Gastrocnemius medialis (tissue), 4 donors: ENCODE results near the gene NAV3. TPM values are rescaled to one million over a fixed set of nuclear protein-coding genes. Genes with fewer than 3 reads are reported as not detected.

Experiments used
- ATAC-seq, 2 donors: fragments of 150-250 bp; one replicate each; pipeline ENCODE4 v1.9.1; 2016
- DNase-seq, 2 donors: peaks; one replicate each; pipeline ENCODE4 v3.0.0-alpha.2; 2019
- H3K27ac ChIP-seq, 4 donors: fragments of 200-600 bp; sonication (generic); 1 replicate in 1 of 4; 2 replicates in 3 of 4; pipeline ENCODE4 v1.5.1; 2016 to 2018; ENCODE audit warnings: mild to moderate bottlenecking in 2 of 4, moderate library complexity in 1 of 4
- H3K27me3 ChIP-seq, 3 donors: fragments of 200-600 bp; sonication (generic) in 2 of 3; 1 replicate in 1 of 3; 2 replicates in 2 of 3; pipeline versions ENCODE4 v1.5.1 to v1.6.0; 2016 to 2019; ENCODE audit warnings: mild to moderate bottlenecking in 1 of 3, moderate library complexity in 1 of 3
- H3K36me3 ChIP-seq, 2 donors: fragments of 200-600 bp; sonication (generic) in 1 of 2; one replicate each; pipeline ENCODE4 v1.5.1; 2017 to 2018
- H3K4me1 ChIP-seq, 2 donors: fragments of 200-600 bp; sonication (generic) in 1 of 2; one replicate each; pipeline ENCODE4 v1.5.1; 2016 to 2017; ENCODE audit warnings: mild to moderate bottlenecking in 2 of 2
- H3K4me3 ChIP-seq, 4 donors: fragments of 200-600 bp; sonication (generic) in 3 of 4; 1 replicate in 1 of 4; 2 replicates in 3 of 4; pipeline ENCODE4 v1.5.1; 2016 to 2019; ENCODE audit warnings: mild to moderate bottlenecking in 2 of 4
- H3K9me3 ChIP-seq, 3 donors: fragments of 200-600 bp; sonication (generic) in 2 of 3; 1 replicate in 1 of 3; 2 replicates in 2 of 3; pipeline ENCODE4 v1.5.1; 2016 to 2019
- POLR2A ChIP-seq, 2 donors: fragments of 450-650 bp; IDR thresholded peaks; one replicate each; pipeline ENCODE4 v1.6.1; 2017; ENCODE audit warnings: antibody characterized with exemption in 2 of 2, mild to moderate bottlenecking in 2 of 2, moderate library complexity in 2 of 2
- in situ Hi-C, 4 donors: fragments of 200-750 bp; cut with MboI; loops; one replicate each; pipeline versions ENCODE4 v1.15.0 to v1.8.0; 2017; ENCODE audit warnings: low sequenced_read_pairs in 4 of 4
- intact Hi-C: fragments of 100-400 bp; cut with DNase I; formaldehyde crosslinking; loops from one replicate; pipeline ENCODE4 v1.15.1; 2023; ENCODE audit warnings: low total_unique reads
- total RNA-seq, 4 donors: library from RNA; depleted of rRNA; stranded (reverse); fragments of >200 nt; gene quantifications; one replicate each; pipeline versions ENCODE4 v1.1.0 to v1.2.3, GENCODE V29; 2016
- TF ChIP-seq, protein P1 (sequence below), 5 experiments: fragments of 450-650 bp in 3 of 5; fragments of 200-600 bp in 2 of 5; sonication (generic) in 2 of 5; IDR thresholded peaks in 4 of 5; conservative IDR thresholded peaks in 1 of 5; 1 replicate in 4 of 5; 2 replicates in 1 of 5; pipeline ENCODE4 v1.5.1; 2016 to 2019; ENCODE audit warnings: antibody characterized with exemption in 5 of 5, mild to moderate bottlenecking in 3 of 5, moderate library complexity in 3 of 5

NAV3 gene
- total RNA-seq, 4 donors from 2014 or later = 0.87 to 2.5 (median 2.0) TPM

DNA sequence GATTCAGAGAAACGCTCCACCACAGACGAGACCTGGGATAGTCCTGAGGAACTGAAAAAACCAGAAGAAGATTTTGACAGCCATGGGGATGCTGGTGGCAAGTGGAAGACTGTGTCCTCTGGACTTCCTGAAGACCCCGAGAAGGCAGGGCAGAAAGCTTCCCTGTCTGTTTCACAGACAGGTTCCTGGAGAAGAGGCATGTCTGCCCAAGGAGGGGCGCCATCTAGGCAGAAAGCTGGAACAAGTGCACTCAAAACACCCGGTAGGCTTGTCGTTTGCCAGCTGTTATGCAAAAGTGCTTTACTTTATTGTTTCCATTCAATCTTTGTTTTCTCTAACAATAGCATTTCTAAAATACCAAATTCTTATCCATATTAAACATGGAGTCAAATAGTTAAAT lies 287.3 kb downstream of the NAV3 start:
- no peaks in the 10 kb centered on the region for H3K4me1 ChIP-seq
- no peak for TF ChIP-seq POLR2A (IDR thresholded peaks at IDR 0.05)
- TF ChIP-seq, protein P1, sequence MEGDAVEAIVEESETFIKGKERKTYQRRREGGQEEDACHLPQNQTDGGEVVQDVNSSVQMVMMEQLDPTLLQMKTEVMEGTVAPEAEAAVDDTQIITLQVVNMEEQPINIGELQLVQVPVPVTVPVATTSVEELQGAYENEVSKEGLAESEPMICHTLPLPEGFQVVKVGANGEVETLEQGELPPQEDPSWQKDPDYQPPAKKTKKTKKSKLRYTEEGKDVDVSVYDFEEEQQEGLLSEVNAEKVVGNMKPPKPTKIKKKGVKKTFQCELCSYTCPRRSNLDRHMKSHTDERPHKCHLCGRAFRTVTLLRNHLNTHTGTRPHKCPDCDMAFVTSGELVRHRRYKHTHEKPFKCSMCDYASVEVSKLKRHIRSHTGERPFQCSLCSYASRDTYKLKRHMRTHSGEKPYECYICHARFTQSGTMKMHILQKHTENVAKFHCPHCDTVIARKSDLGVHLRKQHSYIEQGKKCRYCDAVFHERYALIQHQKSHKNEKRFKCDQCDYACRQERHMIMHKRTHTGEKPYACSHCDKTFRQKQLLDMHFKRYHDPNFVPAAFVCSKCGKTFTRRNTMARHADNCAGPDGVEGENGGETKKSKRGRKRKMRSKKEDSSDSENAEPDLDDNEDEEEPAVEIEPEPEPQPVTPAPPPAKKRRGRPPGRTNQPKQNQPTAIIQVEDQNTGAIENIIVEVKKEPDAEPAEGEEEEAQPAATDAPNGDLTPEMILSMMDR (IDR thresholded peaks at IDR 0.05 in 4 of 5, conservative IDR thresholded peaks at IDR 0.05 in 1 of 5) = no peak
- ATAC-seq (no peak), DNase-seq (no peak)
- intact Hi-C loops (no loop called here), in situ Hi-C loops (no loop called here)
- H3K36me3 ChIP-seq = no peaks in the 10 kb centered on the region
- H3K27ac ChIP-seq = no peak overlapping the region
- H3K9me3 ChIP-seq = no peaks in the 10 kb centered on the region
- H3K27me3 ChIP-seq = no peaks in the 10 kb centered on the region
- no peak overlapping the region for H3K4me3 ChIP-seq

DNA sequence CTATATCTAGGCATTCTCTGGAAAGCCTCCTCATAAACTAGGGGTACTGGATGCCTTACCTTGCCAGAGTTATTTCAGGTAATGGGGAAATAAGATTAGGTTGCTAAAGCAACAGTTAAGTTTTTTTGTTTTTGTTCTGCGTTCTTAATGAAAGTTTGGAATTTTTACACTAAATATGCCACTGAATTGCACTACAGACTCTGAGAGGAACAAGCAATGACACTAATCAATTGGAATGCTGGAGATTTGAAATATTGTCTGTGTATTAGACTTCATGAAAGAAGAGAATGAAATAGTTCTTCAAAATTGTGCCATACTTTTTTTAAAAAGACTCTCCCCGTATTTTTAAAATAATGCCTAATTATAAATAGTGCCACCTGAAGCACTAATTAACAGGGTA lies 287.8 kb downstream of the NAV3 start:
- DNase-seq (no peak), ATAC-seq (no peak)
- intact Hi-C loops = no loop called here
- TF ChIP-seq POLR2A (IDR thresholded peaks at IDR 0.05) = no peak
- TF ChIP-seq, protein P1 (IDR thresholded peaks at IDR 0.05 in 4 of 5, conservative IDR thresholded peaks at IDR 0.05 in 1 of 5) = no peak
- H3K27me3 ChIP-seq = no peaks in the 10 kb centered on the region
- in situ Hi-C loops = no loop called here
- no peaks in the 10 kb centered on the region for H3K4me1 ChIP-seq
- H3K4me3 ChIP-seq = no peak overlapping the region
- no peaks in the 10 kb centered on the region for H3K36me3 ChIP-seq
- no peaks in the 10 kb centered on the region for H3K9me3 ChIP-seq
- no peak overlapping the region for H3K27ac ChIP-seq

DNA sequence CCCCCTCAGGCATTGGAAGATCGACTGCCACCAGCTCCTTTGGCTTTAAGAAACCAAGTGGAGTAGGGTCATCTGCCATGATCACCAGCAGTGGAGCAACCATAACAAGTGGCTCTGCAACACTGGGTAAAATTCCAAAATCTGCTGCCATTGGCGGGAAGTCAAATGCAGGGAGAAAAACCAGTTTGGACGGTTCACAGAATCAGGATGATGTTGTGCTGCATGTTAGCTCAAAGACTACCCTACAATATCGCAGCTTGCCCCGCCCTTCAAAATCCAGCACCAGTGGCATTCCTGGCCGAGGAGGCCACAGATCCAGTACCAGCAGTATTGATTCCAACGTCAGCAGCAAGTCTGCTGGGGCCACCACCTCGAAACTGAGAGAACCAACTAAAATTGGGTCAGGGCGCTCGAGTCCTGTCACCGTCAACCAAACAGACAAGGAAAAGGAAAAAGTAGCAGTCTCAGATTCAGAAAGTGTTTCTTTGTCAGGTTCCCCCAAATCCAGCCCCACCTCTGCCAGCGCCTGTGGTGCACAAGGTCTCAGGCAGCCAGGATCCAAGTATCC lies 288.7 kb downstream of the NAV3 start:
- in situ Hi-C loops = no loop called here
- Histone ChIP-seq H3K4me1 (no peaks in the 10 kb centered on the region), H3K27ac (no peak overlapping the region), H3K36me3 (no peaks in the 10 kb centered on the region), H3K27me3 (no peaks in the 10 kb centered on the region), H3K4me3 (no peak overlapping the region), H3K9me3 (no peaks in the 10 kb centered on the region)
- ATAC-seq = no peak
- intact Hi-C loops = no loop called here
- TF ChIP-seq, protein P1 (IDR thresholded peaks at IDR 0.05 in 4 of 5, conservative IDR thresholded peaks at IDR 0.05 in 1 of 5) = no peak
- no peak for TF ChIP-seq POLR2A (IDR thresholded peaks at IDR 0.05)
- no peak for DNase-seq

DNA sequence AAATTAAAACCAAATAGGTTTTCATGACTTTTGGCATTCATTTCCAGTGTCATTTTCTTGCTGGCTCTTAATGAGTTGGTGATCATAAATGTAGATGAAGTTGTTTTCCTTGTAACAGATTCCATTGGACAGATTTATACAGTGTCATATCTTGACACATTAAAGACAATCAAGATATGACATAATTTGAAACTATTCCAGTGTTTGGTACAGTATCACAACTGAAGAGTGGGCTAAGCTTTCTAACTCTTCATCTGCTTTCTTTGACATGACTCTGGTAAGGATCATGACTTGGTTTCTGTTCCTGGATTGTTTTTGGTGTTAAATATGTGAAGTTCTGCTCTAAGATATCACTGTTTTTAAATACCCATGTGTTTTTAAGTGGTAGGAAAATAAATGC lies 289.6 kb downstream of the NAV3 start:
- Histone ChIP-seq H3K4me1 (no peaks in the 10 kb centered on the region), H3K4me3 (no peak overlapping the region), H3K27ac (no peak overlapping the region), H3K9me3 (no peaks in the 10 kb centered on the region), H3K36me3 (no peaks in the 10 kb centered on the region), H3K27me3 (no peaks in the 10 kb centered on the region)
- in situ Hi-C loops = no loop called here
- DNase-seq = no peak
- intact Hi-C loops = no loop called here
- no peak for ATAC-seq
- TF ChIP-seq, protein P1 (IDR thresholded peaks at IDR 0.05 in 4 of 5, conservative IDR thresholded peaks at IDR 0.05 in 1 of 5) = no peak
- no peak for TF ChIP-seq POLR2A (IDR thresholded peaks at IDR 0.05)
